Left renal cortex interstitium (tissue), 4 donors: ENCODE measurements around the gene LUC7L. TPM values are rescaled to one million over a fixed set of nuclear protein-coding genes. Genes with fewer than 3 reads are reported as not detected.
"Not testable (repeated sequence)": the region's sequence is repeated elsewhere in the genome, so short reads cannot be mapped to it uniquely, and the experiment has no call there.

Experiments used
- DNase-seq, 4 donors: peaks; one replicate each; pipeline ENCODE4 v3.0.0-alpha.2; 2013; ENCODE audit warnings: low read depth in 4 of 4, low spot score in 2 of 4, missing footprints in 1 of 4
- polyA plus RNA-seq, 4 donors: library from polyadenylated mRNA; unstranded; fragments of 120-200 nt; gene quantifications; one replicate each; pipeline ENCODE4 v1.2.1, GENCODE V29; 2013; ENCODE audit not compliant: insufficient read length in 4 of 4

Gene LUC7L
- polyA plus RNA-seq, 4 donors: 98.9 to 185 (median 135) TPM

DNA sequence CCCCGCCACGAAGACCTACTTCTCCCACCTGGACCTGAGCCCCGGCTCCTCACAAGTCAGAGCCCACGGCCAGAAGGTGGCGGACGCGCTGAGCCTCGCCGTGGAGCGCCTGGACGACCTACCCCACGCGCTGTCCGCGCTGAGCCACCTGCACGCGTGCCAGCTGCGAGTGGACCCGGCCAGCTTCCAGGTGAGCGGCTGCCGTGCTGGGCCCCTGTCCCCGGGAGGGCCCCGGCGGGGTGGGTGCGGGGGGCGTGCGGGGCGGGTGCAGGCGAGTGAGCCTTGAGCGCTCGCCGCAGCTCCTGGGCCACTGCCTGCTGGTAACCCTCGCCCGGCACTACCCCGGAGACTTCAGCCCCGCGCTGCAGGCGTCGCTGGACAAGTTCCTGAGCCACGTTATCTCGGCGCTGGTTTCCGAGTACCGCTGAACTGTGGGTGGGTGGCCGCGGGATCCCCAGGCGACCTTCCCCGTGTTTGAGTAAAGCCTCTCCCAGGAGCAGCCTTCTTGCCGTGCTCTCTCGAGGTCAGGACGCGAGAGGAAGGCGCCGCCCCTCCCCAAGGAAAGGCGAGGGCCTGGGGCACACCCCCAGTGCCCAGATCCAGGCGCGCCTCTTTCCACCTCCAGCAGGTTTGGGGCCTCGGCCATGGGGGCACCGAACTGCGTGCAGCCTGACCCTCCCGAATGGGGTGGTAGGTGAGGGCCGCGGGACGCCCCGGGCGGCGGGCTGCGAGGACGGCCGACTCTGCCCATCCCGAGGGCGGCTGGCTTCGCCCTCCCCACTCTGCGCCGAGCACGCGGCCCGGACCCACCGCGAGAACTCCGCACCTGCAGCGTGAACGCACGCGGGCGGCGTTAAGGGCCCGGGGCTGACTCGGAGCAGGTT lies 48.3 kb downstream of the LUC7L start:
- no peak for DNase-seq

DNA sequence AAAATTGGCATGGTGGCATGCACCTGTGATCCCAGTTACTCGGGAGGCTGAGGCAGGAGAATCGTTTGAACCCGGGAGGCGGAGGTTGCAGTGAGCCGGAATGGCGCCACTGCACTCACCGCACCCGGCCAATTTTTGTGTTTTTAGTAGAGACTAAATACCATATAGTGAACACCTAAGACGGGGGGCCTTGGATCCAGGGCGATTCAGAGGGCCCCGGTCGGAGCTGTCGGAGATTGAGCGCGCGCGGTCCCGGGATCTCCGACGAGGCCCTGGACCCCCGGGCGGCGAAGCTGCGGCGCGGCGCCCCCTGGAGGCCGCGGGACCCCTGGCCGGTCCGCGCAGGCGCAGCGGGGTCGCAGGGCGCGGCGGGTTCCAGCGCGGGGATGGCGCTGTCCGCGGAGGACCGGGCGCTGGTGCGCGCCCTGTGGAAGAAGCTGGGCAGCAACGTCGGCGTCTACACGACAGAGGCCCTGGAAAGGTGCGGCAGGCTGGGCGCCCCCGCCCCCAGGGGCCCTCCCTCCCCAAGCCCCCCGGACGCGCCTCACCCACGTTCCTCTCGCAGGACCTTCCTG lies 49.1 kb downstream of the LUC7L start, which contains the start of gene HBQ1:
Gene HBQ1 (plus strand): TSS at position 359 of the 575 bp plus-strand sequence. CDS start 28 bp downstream, at position 387.
- no peak for DNase-seq

DNA sequence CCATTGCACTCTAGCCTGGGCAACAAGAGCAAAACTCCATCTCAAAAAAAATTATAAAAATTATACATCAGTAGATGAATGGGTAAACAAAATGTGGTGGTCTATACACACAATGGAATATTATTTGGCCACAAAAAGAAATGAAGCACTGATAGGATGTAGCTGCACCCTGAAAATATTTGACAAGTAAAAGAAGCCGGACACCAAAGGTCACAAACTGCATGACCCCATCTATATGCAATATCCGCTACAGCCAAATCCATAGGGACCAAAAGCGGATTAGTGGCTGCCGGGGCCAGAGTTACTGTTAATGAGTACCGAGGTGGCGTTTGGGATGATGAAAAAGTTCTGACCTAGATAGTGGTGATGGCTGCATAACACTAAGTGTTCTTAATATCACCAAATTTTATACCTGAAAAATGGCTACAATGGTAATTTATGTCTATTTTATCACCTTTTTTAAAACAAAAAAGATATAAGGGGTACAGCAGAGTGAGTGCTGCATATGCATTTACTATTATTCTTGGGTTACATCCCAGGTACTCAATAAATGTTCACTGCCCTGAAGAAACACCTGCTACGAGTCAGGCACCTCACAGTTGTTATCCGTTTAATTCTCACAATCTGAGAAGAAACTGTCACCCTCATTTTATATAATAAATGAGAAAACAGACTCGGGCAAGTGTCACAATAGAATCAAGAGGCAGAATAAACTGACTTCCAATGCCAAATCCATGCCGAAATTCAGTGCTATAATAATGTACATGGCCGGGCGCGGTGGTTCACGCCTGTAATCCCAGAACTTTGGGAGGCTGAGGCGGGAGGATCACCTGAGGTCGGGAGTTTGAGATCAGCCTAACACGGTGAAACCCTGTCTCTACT lies 49.8 kb downstream of the LUC7L start:
- no peak for DNase-seq

DNA sequence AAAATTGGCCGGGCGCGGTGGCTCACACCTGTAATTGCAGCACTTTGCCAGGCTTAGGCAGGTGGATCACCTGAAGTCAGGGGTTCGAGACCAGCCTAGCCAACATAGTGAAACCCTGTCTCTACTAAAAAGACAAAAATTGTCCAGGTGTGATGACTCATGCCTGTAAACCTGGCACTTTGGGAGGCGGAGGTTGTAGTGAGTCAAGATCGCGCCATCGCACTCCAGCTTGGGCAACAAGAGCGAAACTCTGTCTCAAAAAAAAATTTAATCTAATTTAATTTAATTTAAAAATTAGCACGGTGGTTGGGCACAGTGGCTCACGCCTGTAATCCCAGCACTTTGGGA lies 50.6 kb downstream of the LUC7L start:
- DNase-seq: no peak

DNA sequence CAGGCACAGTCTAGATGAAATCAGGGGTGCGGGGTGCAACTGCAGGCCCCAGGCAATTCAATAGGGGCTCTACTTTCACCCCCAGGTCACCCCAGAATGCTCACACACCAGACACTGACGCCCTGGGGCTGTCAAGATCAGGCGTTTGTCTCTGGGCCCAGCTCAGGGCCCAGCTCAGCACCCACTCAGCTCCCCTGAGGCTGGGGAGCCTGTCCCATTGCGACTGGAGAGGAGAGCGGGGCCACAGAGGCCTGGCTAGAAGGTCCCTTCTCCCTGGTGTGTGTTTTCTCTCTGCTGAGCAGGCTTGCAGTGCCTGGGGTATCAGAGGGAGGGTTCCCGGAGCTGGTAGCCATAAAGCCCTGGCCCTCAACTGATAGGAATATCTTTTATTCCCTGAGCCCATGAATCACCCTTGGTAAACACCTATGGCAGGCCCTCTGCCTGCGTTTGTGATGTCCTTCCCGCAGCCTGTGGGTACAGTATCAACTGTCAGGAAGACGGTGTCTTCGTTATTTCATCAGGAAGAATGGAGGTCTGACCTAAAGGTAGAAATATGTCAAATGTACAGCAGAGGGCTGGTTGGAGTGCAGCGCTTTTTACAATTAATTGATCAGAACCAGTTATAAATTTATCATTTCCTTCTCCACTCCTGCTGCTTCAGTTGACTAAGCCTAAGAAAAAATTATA lies 51.1 kb downstream of the LUC7L start:
- no peak for DNase-seq

DNA sequence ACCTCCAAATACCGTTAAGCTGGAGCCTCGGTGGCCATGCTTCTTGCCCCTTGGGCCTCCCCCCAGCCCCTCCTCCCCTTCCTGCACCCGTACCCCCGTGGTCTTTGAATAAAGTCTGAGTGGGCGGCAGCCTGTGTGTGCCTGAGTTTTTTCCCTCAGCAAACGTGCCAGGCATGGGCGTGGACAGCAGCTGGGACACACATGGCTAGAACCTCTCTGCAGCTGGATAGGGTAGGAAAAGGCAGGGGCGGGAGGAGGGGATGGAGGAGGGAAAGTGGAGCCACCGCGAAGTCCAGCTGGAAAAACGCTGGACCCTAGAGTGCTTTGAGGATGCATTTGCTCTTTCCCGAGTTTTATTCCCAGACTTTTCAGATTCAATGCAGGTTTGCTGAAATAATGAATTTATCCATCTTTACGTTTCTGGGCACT lies 51.8 kb downstream of the LUC7L start:
- no peak for DNase-seq

DNA sequence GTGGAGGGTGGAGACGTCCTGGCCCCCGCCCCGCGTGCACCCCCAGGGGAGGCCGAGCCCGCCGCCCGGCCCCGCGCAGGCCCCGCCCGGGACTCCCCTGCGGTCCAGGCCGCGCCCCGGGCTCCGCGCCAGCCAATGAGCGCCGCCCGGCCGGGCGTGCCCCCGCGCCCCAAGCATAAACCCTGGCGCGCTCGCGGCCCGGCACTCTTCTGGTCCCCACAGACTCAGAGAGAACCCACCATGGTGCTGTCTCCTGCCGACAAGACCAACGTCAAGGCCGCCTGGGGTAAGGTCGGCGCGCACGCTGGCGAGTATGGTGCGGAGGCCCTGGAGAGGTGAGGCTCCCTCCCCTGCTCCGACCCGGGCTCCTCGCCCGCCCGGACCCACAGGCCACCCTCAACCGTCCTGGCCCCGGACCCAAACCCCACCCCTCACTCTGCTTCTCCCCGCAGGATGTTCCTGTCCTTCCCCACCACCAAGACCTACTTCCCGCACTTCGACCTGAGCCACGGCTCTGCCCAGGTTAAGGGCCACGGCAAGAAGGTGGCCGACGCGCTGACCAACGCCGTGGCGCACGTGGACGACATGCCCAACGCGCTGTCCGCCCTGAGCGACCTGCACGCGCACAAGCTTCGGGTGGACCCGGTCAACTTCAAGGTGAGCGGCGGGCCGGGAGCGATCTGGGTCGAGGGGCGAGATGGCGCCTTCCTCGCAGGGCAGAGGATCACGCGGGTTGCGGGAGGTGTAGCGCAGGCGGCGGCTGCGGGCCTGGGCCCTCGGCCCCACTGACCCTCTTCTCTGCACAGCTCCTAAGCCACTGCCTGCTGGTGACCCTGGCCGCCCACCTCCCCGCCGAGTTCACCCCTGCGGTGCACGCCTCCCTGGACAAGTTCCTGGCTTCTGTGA lies 52.5 kb downstream of the LUC7L start, which contains the start of gene HBA1:
Gene HBA1 (plus strand): TSS at position 204 of the 906 bp plus-strand sequence. CDS start 37 bp downstream, at position 241.
- not testable (repeated sequence) for DNase-seq

DNA sequence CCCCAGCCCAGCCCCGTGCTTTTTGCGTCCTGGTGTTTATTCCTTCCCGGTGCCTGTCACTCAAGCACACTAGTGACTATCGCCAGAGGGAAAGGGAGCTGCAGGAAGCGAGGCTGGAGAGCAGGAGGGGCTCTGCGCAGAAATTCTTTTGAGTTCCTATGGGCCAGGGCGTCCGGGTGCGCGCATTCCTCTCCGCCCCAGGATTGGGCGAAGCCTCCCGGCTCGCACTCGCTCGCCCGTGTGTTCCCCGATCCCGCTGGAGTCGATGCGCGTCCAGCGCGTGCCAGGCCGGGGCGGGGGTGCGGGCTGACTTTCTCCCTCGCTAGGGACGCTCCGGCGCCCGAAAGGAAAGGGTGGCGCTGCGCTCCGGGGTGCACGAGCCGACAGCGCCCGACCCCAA lies 53.2 kb downstream of the LUC7L start:
- not testable (repeated sequence) for DNase-seq

DNA sequence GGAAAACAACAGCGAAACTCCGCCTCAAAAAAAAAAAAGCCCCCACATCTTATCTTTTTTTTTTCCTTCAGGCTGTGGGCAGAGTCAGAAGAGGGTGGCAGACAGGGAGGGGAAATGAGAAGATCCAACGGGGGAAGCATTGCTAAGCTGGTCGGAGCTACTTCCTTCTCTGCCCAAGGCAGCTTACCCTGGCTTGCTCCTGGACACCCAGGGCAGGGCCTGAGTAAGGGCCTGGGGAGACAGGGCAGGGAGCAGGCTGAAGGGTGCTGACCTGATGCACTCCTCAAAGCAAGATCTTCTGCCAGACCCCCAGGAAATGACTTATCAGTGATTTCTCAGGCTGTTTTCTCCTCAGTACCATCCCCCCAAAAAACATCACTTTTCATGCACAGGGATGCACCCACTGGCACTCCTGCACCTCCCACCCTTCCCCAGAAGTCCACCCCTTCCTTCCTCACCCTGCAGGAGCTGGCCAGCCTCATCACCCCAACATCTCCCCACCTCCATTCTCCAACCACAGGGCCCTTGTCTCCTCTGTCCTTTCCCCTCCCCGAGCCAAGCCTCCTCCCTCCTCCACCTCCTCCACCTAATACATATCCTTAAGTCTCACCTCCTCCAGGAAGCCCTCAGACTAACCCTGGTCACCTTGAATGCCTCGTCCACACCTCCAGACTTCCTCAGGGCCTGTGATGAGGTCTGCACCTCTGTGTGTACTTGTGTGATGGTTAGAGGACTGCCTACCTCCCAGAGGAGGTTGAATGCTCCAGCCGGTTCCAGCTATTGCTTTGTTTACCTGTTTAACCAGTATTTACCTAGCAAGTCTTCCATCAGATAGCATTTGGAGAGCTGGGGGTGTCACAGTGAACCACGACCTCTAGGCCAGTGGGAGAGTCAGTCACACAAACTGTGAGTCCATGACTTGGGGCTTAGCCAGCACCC lies 54.0 kb downstream of the LUC7L start:
- DNase-seq: no peak

DNA sequence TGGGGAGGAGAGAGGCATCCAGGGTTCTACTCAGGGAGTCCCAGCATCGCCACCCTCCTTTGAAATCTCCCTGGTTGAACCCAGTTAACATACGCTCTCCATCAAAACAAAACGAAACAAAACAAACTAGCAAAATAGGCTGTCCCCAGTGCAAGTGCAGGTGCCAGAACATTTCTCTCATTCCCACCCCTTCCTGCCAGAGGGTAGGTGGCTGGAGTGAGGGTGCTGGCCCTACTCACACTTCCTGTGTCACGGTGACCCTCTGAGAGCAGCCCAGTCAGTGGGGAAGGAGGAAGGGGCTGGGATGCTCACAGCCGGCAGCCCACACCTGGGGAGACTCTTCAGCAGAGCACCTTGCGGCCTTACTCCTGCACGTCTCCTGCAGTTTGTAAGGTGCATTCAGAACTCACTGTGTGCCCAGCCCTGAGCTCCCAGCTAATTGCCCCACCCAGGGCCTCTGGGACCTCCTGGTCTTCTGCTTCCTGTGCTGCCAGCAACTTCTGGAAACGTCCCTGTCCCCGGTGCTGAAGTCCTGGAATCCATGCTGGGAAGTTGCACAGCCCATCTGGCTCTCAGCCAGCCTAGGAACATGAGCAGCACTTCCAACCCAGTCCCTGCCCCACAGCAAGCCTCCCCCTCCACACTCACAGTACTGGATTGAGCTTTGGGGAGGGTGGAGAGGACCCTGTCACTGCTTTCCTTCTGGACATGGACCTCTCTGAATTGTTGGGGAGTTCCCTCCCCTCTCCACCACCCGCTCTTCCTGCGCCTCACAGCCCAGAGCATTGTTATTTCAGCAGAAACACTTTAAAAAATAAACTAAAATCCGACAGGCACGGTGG lies 55.1 kb downstream of the LUC7L start:
- DNase-seq: not testable (repeated sequence)

DNA sequence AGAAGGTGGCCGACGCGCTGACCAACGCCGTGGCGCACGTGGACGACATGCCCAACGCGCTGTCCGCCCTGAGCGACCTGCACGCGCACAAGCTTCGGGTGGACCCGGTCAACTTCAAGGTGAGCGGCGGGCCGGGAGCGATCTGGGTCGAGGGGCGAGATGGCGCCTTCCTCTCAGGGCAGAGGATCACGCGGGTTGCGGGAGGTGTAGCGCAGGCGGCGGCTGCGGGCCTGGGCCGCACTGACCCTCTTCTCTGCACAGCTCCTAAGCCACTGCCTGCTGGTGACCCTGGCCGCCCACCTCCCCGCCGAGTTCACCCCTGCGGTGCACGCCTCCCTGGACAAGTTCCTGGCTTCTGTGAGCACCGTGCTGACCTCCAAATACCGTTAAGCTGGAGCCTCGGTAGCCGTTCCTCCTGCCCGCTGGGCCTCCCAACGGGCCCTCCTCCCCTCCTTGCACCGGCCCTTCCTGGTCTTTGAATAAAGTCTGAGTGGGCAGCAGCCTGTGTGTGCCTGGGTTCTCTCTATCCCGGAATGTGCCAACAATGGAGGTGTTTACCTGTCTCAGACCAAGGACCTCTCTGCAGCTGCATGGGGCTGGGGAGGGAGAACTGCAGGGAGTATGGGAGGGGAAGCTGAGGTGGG lies 55.9 kb downstream of the LUC7L start:
- DNase-seq: not testable (repeated sequence)

DNA sequence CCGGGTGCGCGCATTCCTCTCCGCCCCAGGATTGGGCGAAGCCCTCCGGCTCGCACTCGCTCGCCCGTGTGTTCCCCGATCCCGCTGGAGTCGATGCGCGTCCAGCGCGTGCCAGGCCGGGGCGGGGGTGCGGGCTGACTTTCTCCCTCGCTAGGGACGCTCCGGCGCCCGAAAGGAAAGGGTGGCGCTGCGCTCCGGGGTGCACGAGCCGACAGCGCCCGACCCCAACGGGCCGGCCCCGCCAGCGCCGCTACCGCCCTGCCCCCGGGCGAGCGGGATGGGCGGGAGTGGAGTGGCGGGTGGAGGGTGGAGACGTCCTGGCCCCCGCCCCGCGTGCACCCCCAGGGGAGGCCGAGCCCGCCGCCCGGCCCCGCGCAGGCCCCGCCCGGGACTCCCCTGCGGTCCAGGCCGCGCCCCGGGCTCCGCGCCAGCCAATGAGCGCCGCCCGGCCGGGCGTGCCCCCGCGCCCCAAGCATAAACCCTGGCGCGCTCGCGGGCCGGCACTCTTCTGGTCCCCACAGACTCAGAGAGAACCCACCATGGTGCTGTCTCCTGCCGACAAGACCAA lies 56.8 kb downstream of the LUC7L start, which contains the start of gene HBA2:
Gene HBA2 (plus strand): TSS at position 503 of the 568 bp plus-strand sequence. CDS start 37 bp downstream, at position 540.
- not testable (repeated sequence) for DNase-seq

DNA sequence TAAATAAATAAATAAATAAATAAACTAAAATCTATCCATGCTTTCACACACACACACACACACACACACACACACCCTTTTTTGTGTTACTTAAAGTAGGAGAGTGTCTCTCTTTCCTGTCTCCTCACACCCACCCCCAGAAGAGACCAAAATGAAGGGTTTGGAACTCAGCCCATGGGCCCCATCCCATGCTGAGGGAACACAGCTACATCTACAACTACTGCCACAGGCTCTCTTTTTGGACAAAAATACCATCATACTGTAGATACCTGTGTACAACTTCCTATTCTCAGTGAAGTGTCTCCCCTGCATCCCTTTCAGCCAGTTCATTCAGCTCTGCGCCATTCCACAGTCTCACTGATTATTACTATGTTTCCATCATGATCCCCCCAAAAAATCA lies 58.5 kb downstream of the LUC7L start:
- no peak for DNase-seq

DNA sequence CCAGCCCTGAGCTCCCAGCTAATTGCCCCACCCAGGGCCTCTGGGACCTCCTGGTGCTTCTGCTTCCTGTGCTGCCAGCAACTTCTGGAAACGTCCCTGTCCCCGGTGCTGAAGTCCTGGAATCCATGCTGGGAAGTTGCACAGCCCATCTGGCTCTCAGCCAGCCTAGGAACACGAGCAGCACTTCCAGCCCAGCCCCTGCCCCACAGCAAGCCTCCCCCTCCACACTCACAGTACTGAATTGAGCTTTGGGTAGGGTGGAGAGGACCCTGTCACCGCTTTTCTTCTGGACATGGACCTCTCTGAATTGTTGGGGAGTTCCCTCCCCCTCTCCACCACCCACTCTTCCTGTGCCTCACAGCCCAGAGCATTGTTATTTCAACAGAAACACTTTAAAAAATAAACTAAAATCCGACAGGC lies 59.2 kb downstream of the LUC7L start:
- DNase-seq: not testable (repeated sequence)

DNA sequence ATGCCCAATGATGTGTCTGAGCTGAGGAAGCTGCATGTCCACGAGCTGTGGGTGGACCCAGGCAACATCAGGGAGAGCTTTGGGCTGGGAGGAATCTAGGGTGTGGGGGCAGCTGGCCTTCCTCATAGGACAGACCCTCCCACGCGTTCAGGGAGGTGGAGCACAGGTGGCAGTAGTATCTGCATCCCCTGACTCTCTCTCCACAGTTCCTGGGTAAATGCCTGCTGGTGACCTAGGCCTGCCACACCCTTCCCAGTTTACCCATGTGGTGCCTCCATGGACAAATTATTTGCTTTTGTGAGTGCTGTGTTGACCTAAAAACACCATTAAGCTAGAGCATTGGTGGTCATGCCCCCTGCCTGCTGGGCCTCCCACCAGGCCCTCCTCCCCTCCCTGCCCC lies 60.2 kb downstream of the LUC7L start:
- DNase-seq: no peak

DNA sequence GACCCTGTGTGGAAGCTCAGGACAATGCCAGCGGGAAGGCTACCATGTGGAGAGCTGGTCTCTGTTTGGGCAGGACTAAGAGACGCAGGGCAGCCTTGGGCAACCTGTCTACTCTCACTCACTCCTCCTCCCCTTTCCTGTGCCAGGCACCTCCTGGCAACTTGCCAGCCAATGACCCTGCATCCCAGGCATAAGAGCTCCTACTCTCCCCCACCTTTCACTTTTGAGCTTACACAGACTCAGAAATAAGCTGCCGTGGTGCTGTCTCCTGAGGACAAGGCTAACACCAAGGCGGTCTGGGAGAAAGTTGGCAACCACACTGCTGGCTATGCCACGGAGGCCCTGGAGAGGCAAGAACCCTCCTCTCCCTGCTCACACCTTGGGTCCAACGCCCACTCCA lies 60.8 kb downstream of the LUC7L start:
- DNase-seq: no peak
